A549 treated with RU486 at 1 μM for 4 hours (cell line): ENCODE data around the gene SLC1A7. TPM values are rescaled to one million over a fixed set of nuclear protein-coding genes. Genes with fewer than 3 reads are reported as not detected.

Source experiments
- total RNA-seq: library from RNA; stranded (reverse); fragments of 200-300 nt; extraction: Qiagen RNA extraction; gene quantifications from 5 replicates; pipeline ENCODE4 v1.2.3, GENCODE V29; 2022; ENCODE audit warnings: low read depth

SLC1A7 gene
- not detected in 5 replicates for total RNA-seq

GRCh38 chr1:53142226-53142853 is at the start of gene SLC1A7:
TSS of gene SLC1A7 (minus strand) at chr1:53142638. CDS start at chr1:53142449, 189 bp downstream.

GRCh38 chr1:53061859-53062707 is 80.4 kb downstream of the SLC1A7 start, which contains the start of gene PODN:
TSS of gene PODN (plus strand) at chr1:53062213. CDS start at chr1:53069856, 7,643 bp downstream.

Other genes with a start within 250 kb of the SLC1A7 start
- 7.4 to 13.0 TPM (median 10.9 TPM) in 5 replicates for gene ECHDC2, start 220.9 kb downstream of the SLC1A7 start, total RNA-seq
- 44.9 to 68.7 TPM (median 49.4 TPM) in 5 replicates for gene SCP2, start 215.4 kb downstream of the SLC1A7 start, total RNA-seq
- not detected in 5 replicates for gene PODN, start 80.4 kb downstream of the SLC1A7 start, total RNA-seq
- gene CPT2, start 54.2 kb upstream of the SLC1A7 start, total RNA-seq = 8.2 to 10.4 TPM (median 9.2 TPM) in 5 replicates
- gene CZIB, start 78.0 kb upstream of the SLC1A7 start, total RNA-seq = 29.0 to 35.2 TPM (median 30.7 TPM) in 5 replicates
- gene MAGOH, start 95.9 kb upstream of the SLC1A7 start, total RNA-seq = 64.8 to 104 TPM (median 67.9 TPM) in 5 replicates
- 40.5 to 52.4 TPM (median 47.0 TPM) in 5 replicates for gene LRP8, start 185.4 kb upstream of the SLC1A7 start, total RNA-seq